GM18870 (cell line): ENCODE measurements around the gene DNAJA4.

ENCODE experiments used
- ATAC-seq: cut with Tn5 transposase; IDR thresholded peaks from one replicate; pipeline ENCODE4 v1.9.1; 2021; ENCODE audit warnings: moderate library complexity; ENCODE audit not compliant: unreplicated experiment

The DNAJA4 gene

DNA sequence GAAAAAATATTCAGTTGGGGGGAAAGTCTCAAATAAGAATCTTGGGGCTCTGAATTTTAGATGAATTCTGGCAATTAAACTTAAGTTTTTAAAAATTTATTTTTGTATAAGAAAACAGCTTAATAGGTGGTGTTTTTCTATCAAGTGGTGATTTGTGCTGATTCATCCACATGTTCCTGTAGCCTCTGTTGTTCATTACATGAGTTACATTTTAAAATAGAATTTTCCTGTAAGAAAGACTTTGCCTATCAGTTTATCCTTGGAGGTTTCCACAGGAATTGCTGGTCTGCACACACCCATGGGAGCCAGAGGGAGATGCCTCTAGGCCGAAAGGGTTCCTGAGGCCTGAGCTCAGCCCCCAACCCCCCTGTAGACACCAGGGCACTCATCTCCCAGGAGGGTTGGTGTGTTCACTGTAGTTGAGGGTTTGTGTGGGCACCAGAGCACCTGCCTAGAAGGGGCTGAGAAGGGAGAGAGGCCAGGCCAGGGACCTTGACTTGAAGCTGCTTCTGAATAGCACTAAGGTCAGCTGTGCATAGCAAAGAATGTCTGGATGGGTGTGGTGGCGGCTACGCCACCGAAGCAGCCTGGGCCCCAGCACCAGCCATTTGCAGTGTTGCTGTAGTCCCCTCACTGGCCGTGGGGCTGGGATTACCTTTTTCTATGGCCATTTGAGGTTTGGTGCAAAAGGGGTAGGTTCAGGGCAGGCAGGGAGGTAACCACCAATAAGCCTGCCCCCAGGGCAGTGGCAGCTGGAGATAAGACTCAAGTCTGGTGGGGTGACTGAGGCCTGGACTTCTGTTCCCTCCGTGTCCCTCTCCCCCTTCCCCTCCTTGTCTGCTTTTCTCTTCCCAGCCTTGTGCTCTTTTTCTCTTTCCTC is 11.9 kb downstream of the DNAJA4 start:
- no peak for ATAC-seq

DNA sequence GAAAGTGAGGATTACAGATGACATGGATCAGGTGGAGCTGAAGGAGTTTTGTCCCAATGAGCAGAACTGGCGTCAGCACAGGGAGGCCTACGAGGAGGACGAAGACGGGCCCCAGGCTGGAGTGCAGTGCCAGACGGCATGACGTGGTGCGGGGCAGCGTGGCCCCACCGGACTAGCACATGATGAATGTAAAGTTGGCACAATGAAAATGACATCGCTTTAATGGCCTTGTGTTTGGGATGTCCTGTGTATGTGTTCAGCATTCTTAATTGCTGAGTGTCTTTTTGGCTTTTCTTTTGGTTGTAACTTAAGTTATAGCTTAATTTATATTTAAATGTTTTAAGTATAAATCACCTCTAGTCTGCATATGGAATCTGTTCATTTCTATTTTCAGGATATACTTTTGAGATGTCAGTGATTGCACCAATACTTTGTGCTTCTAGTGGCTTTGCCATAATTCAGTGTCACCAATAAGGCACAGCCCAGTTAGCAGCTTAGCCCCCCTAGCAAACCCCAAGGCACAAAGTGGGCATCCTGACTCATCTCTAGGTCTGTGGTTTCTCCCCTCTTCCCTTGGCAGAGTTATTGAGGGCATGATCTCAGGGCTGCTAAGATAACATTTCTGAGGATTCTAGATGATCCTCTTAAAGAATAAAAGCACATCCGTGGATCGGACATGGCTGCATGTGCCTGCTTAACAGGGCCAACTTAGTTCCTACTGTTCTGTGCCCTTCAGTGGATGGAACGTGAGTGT is 16.1 kb downstream of the DNAJA4 start:
- no peak for ATAC-seq

DNA sequence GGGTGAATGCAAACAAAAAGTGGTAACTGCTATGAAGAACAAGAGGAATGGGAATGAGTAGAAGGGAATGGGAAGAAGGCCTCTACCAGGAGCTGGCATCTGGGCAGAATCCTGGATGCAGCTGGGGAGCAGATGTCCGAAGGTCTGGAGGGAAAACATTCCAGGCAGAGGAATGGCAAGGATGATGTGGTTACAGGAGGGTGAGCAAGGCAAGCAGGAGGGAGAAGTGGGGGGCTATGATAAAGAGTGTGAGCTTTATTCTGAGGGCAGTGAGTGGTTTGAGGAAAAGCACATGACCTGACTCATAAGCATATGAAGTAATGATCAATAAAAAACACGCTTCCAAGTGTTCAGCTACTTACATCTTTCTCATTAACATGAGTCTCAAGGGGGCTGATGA is 18.0 kb downstream of the DNAJA4 start:
- no peak for ATAC-seq

DNA sequence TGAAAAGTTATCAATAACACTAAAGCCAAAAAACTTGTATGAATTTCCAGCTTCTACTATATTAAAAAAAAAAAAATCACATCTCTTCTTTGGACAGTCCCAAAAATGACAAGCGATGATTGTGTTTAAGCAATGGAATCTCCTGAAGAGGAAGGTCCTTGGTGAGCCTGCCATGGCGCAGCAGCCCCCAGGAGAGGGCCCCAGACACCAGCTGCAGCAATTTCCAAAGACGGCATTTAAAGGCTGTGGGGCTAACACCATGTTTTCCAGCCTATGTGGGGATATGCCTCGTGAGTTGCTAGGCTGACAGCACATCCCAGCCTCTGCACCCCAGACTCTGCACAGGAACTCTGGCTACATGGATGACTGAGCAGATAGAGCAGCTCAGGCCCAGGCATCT is 20.4 kb downstream of the DNAJA4 start:
- no peak for ATAC-seq

DNA sequence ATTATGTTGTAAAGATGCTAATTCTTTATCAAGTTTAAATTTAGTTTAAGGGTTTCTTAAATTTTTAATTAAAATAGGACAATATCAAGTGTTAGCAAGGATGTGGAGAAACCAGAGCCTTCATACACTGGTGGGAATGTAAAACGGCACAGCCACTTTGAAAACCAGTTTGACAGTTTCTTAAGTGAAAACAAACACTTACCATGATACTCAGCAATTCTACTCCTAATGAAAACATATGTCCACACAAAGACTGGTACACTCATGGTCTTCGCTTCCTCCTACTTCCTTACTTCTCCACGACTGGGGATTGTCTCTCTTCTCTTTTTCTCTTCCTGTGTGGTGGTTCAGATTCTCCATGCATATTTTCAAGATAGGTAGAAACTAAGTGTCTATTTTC is 25.9 kb downstream of the DNAJA4 start:
- ATAC-seq, result no peak

DNA sequence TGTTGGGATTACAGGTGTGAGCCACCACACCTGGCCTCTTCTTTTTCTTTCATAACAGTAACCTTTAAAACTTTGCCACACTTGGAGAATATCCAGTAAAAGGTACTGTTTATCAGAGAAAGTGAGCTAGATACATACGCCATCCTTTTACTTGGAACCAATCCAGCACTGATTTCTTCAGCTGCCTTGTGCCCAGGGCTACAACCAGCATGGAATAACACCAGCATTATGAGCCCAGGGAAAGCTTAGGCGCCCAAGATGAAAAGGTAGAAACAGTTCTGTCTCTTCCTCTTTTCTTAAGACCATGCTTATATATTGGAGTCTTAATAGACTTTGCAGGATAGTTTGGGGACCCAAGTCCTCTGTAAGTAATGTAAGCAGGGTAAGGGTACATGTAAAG is 26.7 kb downstream of the DNAJA4 start:
- ATAC-seq, result no peak

DNA sequence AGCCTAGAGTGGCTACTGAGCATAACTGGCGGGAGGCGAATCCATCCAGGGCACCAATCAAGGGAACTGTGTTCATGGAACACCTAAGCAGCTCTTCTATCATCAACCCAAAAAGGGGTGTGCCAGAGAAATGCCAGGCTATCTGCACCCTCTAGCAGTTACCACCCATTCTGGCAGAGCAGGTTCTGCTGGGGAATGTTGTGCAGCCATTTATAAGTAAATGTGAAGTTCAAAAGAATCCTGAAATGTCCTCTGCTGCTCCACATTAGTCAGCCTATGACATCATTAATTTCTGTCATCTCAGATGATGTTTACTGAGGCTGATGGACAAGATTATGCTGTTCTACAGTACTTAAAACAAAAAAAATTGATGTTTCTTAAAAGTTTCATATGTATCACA is 27.3 kb downstream of the DNAJA4 start:
- no peak for ATAC-seq

DNA sequence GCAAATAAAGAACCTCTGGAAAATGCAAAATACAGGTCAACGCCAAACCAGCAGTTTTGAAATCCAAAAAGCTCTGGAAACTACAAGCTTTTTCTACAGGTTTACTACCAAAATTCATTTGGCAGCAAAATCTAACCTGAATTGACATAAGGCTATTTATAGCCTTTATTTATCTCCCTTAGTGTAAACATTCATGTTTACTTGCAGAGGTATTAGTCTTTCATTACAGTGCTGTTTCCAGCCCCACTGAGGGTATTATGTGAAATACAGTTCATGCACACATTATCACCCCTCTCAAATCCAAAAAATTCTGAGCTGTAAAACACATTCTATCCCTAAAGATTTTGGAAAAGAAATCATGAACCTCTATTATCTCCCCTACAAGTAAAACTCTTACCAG is 27.9 kb downstream of the DNAJA4 start:
- no peak for ATAC-seq

DNA sequence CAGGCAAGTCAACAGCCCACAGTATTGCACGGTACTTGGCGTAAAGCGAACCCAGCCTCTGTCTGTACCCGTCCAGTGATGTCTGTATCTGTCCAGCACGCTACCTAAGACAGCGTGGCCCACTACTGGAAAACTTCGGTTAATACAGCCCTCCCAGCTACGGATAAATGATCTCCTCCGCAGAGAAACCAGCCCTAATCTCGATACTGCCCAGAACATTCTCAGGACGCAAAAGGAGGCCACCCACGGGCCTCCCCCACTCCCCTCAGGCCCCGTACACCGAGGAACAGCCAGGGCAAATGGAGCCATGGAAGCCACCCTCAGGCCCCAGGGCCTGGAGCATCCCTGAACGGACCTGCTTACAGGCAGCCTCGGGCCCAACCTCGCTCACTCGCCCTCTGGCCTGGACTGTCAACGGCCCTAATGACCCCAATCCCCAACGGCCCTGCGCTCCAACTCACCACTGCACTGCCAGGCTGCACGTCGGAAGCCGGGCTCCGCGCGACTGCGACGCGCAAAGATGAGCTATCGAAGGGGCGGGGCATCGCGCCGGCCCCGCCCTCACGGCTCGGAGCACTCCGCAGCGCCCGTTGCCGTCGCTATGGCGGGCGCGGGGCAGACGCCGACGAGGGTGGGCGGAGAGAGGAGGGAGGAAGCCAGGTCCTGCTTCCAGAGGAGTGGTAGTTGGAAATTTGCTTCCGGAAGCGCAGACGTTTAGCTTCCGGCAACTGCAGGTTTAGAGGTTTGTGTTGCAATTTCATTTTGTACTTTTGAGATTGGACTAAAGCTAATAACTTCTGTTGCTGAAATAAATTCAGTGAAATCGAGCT is 35.0 kb downstream of the DNAJA4 start, which contains the start of gene SKIC8:
SKIC8 (minus strand) TSS at position 509 of the 830 bp plus-strand sequence. CDS start 3,923 bp downstream, outside the sequence.
- peak; percentile 59 for ATAC-seq

DNA sequence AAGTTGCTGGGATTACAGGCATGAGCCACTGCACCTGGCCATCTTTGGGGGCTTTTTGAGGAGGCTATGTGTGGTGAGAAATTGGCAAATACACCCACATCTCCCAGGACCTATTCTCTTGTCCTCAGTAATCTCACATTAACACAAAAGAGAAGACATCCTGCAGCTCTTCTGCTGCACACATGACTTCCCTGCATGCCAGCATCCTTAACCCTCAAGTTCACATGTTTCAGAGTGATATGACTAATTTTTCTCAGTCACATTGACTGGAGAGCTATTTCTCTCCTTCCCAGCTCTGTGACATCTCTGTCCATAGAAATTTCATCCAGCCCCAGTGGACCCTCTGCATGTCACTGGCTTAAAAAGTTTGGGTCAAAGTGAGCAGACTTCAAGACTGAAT is 37.0 kb downstream of the DNAJA4 start:
- no peak for ATAC-seq

DNA sequence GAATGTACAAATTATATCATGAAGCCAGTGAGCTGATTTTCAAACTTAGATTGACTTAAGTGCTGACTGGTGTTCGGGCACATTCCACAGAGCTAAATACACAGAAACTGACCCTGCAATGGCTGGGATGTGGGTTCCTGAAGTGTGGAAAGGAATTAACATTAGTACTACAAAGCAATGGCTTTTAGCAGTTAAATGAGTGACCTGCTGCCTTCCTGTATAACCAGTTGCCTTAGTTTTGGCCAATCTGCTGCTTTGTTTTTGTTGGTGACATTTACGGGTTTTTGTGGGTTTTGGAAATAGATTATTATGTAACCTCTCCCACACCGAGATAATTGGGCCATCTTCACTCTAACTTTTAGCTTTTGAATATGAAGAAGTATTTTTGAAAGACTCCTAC is 37.5 kb downstream of the DNAJA4 start:
- no peak for ATAC-seq

DNA sequence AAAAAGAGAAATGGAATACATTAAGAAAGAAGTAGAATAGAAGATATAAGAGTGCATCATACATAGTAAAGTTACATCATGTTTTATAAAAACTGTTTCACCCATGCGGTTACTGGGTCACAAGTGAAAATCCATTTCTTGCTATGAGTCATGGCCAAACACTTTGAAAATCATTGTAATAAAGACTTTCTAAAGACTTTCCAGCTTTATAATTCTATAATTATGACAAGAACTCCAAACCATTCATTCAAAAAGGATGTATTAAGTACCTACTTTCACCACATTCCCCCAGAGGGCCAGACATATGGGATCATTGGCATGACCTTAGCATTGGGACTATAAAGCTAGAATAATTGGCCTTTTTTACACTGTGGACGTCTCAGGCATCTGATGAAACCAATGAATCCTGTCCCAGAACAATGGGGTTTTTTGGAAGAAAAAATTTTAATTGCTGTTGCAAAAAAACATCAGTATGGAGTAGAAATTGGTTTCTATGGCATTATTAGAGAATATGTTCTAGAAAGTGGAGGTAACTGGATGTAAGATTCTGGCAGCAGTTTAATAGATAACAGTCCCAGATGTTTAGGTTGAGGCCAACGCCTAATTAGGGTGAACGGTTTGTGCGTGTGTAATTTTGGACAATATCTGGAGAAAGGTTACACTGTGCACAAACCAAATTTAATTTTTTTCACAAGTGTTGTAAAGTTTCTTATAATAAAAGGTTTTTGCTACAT is 38.4 kb downstream of the DNAJA4 start:
- no peak for ATAC-seq

DNA sequence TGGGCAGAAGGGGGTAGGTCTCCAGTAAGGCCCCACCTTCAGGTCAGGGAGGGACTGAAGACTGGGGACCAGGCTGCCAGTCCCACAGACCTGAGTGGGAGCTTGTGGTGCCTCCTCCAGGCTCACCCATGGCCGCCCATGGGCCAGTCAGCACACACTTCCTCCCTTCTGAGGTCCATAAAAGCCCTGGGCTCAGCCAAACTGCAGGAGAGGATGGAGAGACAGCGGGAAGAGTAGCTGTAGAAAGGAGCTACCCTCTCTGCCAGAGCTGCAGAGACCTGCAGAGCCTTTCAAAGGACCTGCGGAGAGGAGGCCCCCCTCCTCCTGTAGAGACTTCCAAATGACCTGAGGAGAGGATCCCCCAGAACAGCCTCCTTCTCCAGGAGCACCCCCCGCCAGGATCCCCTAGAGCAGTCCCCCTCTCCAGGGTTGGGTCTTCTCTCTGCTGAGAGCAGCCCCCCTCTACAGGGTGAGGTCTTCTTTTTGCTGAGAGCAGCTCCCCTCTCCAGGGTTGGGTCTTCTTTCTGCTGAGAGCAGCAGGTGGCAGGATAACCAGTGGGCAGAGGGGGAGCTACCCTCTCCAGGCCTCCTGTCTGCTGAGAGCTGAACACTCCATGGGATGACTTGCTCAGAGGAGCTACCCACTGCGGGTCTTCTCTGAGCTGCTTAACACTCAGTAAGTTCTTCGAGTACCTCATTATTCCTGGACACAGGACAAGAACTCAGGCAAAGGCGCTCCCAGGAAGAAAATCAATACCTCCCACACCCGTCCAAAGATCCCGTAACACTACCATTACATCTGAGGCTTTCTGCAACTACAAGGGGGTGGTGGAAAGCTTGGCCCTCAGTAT is 40.1 kb downstream of the DNAJA4 start:
- ATAC-seq, result no peak

DNA sequence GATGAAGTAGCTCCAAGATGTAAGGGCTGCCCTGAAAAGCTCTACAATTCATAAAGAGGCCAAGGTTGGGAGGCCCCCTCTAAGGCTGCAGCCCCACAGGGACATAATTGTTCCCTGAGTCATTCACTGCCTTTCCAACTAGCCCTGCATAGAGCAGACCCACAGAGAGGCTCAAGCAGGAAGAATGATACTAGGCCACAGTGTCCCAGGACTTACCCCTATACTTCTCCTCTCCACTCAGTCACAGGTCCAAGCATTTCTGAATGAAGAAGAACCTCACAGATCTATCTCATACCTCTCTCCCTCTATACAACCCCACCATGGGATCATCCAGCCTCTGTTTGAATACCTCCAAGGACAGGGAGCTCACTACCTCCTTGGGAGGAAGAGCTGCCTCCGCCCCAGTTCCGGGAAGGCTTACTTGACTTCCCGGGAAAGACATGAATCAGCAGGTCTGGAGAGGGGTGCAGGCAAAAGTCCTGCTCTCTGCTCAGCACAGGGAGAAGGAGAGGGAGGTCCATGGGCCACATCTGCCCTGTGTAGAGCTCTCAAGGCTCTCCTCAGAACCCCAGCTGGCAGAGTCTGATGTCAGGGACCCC is 41.9 kb downstream of the DNAJA4 start:
- no peak for ATAC-seq

DNA sequence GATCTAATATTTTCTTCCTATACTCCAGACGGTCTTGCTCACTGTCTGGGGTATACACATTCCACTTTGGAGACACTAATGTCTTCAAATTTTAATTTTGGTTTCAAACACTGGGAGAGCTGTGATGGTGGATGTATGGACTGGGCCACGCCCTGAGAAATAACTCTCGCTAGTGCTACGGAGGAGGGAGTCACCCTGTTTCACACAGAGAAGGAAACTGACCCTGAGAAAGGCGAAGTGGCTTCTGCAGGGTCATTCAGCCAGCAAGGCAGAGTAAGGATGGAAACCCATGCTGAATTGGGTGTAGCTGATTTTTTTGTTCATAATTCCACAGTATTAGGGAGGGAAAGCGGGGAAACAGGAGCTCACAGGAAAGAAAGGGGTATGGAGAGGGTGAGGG is 43.6 kb downstream of the DNAJA4 start:
- no peak for ATAC-seq

DNA sequence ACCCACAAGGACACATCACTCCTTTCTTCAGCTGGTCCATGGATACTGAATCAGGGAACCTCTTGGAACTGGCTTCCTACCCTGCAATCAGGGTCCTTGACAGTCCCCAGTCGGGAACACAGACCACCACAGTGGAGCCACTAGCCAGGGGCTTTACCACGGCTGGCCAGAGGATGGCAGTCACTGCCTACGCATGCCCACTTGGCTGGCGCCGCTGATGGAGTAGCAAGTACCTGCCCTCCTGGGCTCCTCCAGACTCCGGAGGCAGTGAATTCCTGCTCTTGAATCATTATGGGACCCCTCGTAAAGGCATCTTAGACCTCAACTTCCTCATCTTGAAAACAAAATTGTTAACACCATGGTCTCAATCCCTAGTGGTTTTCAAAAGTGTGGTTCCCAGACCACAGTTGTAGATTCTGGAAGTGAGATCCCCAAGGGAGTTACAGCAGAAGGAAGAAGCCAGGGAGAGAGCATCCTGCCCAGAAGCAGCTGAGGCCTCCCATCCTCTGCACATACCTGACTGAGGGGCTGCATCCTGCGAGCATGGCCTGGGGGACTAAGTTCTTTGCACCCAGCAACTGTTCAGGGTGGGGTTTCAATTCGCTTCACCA is 44.2 kb downstream of the DNAJA4 start:
- ATAC-seq, result no peak

DNA sequence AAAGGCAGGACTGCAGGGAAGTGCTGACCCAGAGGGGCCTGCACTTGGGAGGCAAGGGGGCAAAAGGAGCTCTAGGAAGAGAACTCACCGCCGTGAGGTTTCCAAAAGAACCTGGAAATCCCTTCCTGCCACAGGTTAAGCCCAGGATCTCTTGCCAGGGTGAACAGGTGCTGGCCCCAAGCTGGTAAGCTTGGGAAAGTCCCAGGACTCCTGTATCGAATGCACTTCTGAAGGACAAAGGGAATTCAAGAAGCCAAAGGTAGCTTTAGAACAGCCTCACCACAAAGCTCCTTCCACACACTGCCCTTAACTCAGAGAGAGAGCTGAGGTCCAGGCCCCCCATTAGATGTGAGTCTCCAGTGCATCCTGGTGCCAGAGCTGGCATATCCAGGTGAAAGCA is 46.9 kb downstream of the DNAJA4 start:
- no peak for ATAC-seq

DNA sequence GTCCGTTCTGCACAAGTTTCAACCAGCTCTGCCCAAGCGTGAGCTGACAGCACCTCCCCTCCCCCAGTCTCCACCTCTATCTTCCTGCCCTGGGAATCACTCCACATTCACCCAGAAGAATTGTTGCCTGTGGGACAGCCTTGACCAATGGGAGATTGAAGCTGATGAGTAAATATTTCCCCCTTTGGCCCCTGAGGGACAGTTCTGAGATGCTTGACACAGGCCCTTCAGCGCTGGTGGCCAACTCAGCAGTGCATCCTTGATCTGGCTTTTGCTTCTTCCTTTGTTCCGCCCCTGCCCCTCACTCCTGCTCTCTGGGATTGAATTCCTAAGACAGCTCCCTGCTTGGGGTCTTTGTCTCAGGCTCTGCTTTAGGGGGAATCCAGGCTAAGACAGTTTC is 48.2 kb downstream of the DNAJA4 start:
- no peak for ATAC-seq

DNA sequence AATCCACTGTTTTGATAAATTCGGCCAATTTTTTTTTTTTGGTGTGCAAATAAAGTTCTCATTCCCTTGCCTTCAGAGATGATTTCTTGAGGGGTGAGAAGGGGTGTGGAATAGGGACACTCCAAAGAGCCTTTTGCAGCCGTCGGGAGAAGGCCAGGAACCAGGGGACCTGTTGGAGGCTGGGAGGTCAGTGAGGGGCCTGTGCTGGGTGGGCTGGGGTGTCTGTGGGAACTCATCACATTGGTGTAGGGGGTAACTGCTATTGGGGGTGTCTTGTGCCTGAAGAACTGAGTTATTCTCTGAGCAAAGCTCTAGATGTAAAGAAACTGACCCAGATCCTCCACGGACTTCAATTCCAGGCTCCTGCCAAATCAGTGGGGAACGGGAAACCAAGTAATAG is 48.6 kb downstream of the DNAJA4 start:
- ATAC-seq, result no peak
